ENCODE data around the gene DMRTA2.

- TF ChIP-seq CTCF (IDR thresholded peaks at IDR 0.05), result no peak
- no peak for TF ChIP-seq POLR2A (IDR thresholded peaks at IDR 0.05)
Observed at GRCh38 chr1:50419192-50419906, 3.9 kb downstream of the DMRTA2 start.
